GM10266 (cell line): ENCODE data around the gene LDLR.
A peak's percentile ranks its signal among the peaks of the same experiment; 100 is the strongest.
"Not testable (repeated sequence)": the region's sequence is repeated elsewhere in the genome, so short reads cannot be mapped to it uniquely, and the experiment has no call there.

Experiments used
- DNase-seq: peaks from one replicate; pipeline ENCODE4 v3.0.0; 2012; ENCODE audit errors: extremely low spot score
- CTCF ChIP-seq: IDR thresholded peaks from 2 replicates; pipeline ENCODE4 v1.5.1; 2012; ENCODE audit warnings: mild to moderate bottlenecking, low read depth; ENCODE audit not compliant: control insufficient read depth, insufficient read depth; ENCODE audit errors: missing control alignments

Gene LDLR

GRCh38 chr19:11123114-11123513 is 33.9 kb downstream of the LDLR start:
- no peak for DNase-seq
- TF ChIP-seq CTCF: no peak

- not testable (repeated sequence) for DNase-seq
These were observed 34.9 kb downstream of the LDLR start for GRCh38 chr19:11124157-11124556.

- peak; percentile 75 for DNase-seq
- peak; percentile 86 for TF ChIP-seq CTCF
These were observed 36.9 kb downstream of the LDLR start for GRCh38 chr19:11125994-11126685.

GRCh38 chr19:11127905-11128304 is 38.6 kb downstream of the LDLR start:
- TF ChIP-seq CTCF: no peak
- DNase-seq: no peak

GRCh38 chr19:11130824-11131455 is 41.7 kb downstream of the LDLR start:
- TF ChIP-seq CTCF: peak; percentile 80
- peak; percentile 79 for DNase-seq

GRCh38 chr19:11131471-11131870 is 42.2 kb downstream of the LDLR start:
- DNase-seq: no peak
- no peak for TF ChIP-seq CTCF

GRCh38 chr19:11136400-11137101 is 47.3 kb downstream of the LDLR start:
- DNase-seq: no peak
- TF ChIP-seq CTCF: no peak
